WI38 (cell line): ENCODE data around the gene AP4M1.

Source experiments
- H3K4me3 ChIP-seq: 2 replicates; pipeline ENCODE4 v1.5.1; 2011; ENCODE audit warnings: low read depth, mild to moderate bottlenecking, control low read depth, low read length
- TF ChIP-seq, protein P1 (sequence below): IDR thresholded peaks from 2 replicates; pipeline ENCODE4 v1.5.1; 2012; ENCODE audit warnings: low read depth, mild to moderate bottlenecking, control low read depth, low read length

The AP4M1 gene, protein sequence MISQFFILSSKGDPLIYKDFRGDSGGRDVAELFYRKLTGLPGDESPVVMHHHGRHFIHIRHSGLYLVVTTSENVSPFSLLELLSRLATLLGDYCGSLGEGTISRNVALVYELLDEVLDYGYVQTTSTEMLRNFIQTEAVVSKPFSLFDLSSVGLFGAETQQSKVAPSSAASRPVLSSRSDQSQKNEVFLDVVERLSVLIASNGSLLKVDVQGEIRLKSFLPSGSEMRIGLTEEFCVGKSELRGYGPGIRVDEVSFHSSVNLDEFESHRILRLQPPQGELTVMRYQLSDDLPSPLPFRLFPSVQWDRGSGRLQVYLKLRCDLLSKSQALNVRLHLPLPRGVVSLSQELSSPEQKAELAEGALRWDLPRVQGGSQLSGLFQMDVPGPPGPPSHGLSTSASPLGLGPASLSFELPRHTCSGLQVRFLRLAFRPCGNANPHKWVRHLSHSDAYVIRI

DNA sequence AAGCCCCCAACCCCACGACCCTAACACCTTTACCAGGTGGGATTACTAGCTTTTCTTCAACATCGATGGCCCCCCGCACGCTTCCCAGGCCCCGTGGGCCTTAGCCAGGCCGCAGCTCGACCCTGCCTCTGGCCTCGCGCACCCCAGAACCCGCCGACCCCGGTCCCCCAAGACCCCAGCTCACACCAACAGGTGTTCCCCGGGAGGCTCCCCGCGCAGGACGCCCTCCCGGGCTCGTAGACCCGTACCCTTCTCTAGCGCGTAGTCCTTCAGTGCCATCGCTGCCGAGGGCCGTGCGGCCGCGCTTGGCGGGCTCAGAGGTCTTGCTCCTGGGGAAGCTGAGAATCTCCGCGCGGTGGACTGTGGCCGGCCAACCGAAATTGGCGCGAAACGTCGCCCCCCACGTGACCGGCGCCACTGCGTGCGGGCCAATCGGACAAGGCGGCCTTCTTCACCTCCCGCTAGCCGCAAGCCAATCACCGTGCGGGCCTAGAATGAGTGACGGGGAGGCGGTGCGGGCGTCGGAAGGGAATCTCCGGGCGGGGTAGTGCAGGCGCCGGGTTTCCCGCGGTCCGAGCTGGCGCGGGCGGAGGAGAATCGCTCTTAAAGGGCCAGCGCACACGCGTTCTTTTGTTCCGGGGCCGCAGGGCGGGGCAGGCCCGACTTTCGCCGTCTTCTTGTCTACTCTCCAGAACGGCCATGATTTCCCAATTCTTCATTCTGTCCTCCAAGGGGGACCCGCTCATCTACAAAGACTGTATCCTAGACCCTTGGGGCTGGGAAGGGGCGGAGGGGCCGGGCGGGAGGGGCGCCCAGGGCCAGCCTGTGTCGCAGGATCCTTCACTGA lies at the start of gene AP4M1, which contains the start of gene MCM7:
Gene AP4M1, plus strand, starts transcription at position 628 of the 847 bp plus-strand sequence. Its CDS starts 72 bp downstream, at position 700.
Gene MCM7, minus strand, starts transcription at position 382 of the 847 bp plus-strand sequence. Its CDS starts 103 bp downstream, at position 279.
- H3K4me3 ChIP-seq = peak within 1 kb of the TSS; percentile 78
- TF ChIP-seq, protein P1, sequence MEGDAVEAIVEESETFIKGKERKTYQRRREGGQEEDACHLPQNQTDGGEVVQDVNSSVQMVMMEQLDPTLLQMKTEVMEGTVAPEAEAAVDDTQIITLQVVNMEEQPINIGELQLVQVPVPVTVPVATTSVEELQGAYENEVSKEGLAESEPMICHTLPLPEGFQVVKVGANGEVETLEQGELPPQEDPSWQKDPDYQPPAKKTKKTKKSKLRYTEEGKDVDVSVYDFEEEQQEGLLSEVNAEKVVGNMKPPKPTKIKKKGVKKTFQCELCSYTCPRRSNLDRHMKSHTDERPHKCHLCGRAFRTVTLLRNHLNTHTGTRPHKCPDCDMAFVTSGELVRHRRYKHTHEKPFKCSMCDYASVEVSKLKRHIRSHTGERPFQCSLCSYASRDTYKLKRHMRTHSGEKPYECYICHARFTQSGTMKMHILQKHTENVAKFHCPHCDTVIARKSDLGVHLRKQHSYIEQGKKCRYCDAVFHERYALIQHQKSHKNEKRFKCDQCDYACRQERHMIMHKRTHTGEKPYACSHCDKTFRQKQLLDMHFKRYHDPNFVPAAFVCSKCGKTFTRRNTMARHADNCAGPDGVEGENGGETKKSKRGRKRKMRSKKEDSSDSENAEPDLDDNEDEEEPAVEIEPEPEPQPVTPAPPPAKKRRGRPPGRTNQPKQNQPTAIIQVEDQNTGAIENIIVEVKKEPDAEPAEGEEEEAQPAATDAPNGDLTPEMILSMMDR = no peak

DNA sequence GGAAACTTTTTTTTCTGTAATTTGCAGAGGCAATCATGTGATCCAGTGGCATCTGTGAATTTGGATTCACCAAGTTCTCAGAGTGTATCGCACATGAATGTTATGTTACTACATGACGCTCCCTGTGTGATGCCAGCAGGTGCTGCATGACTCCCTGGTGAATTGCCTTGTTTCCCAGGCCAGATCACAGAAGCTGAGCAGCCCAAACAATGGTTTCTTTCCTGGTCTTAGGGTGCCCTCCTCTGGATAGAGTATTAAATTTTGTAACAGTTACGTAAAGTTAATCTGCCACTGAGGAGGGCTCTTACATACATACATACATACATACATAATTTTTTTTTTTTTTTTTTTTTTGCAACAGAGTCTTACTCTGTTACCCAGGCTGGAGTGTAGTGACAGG lies 48.2 kb upstream of the AP4M1 start:
- TF ChIP-seq, protein P1 = 0 out of 2 replicates have a peak, but pooled peaks have one; percentile 16
- H3K4me3 ChIP-seq = no peak overlapping the region

DNA sequence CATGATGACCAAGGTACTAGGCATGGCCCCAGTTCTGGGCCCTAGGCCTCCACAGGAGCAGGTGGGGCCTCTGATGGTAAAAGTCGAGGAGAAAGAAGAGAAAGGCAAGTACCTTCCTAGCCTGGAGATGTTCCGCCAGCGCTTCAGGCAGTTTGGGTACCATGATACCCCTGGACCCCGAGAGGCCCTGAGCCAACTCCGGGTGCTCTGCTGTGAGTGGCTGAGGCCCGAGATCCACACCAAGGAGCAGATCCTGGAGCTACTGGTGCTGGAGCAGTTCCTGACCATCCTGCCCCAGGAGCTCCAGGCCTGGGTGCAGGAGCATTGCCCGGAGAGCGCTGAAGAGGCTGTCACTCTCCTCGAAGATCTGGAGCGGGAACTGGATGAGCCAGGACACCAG lies 44.4 kb upstream of the AP4M1 start:
- TF ChIP-seq, protein P1 = no peak
- H3K4me3 ChIP-seq = no peak overlapping the region

DNA sequence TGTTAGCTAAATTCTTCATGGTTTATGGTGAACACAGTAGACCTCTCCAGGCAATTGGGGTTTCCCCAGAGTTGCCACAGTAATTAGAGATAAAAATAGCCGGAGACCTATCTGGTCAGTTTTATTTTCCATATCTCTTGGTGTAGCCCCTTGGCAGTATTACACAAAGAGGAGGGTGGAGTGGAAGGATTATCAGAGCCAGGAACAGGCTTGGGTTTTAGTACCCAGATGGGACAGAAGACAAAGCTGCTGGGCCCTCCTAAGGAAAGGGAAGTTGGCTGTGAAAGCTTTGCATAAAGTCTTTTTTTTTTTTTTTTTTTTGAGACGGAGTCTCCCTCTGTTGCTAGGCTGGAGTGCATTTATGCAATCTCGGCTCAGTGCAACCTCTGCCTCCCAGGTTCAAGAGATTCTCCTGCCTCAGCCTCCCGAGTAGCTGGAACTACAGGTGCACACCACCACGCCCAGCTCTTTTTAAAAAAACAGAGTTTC lies 42.1 kb upstream of the AP4M1 start:
- TF ChIP-seq, protein P1 = no peak
- H3K4me3 ChIP-seq = no peak overlapping the region

DNA sequence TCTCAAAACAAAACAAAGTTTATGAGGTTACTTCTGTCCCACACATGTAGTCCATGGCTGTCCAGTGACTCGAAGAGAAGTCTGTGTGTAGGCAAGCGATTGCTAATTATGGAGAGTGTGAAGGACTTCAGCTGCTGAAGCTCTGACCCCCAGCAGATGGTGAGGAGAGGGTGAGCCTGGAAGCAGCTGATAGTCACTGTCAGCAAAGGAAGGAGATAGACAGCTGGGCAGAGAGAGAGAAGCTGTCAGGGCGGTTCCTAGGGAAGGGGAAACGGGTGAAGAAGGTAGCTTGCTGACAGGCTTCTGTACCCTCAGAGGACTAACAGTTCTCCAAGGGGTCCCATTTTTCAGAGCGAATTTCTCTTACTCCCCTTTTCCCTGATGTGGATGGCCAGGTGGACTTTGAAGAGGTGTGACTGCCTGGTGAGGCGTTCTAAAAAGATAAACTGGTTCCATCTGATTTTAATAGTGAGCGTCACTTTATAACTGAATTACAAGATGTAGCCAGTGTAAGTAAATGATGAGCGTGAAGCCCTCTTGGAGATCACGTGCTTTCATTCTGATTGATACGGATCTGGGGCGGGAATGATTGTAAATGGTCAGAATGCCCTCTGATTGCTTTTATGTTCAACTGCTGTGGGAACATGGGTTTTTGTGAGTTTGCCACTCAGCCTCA lies 39.8 kb upstream of the AP4M1 start:
- TF ChIP-seq, protein P1 = no peak
- H3K4me3 ChIP-seq = no peak overlapping the region

DNA sequence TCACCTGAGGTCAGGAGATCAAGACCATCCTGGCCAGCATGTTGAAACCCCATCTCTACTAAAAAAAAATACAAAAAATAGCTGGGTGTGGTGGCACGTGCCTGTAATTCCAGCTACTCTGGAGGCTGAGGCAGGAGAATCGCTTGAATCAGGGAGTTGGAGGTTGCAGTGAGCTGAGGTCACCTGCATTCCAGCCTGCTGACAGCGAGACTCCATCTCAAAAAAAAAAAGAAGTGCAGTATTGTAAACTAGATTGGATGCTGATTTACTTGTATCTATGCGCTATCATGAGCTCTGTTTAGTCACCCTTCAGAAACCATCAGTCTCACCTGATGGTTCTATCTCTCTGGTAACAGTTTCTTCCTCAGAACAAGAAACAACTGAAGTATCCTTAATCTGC lies 38.1 kb upstream of the AP4M1 start:
- TF ChIP-seq, protein P1 = no peak
- H3K4me3 ChIP-seq = no peak overlapping the region
